A549 (cell line): ENCODE data around the gene MFNG. TPM values are rescaled to one million over a fixed set of nuclear protein-coding genes. Genes with fewer than 3 reads are reported as not detected.

ENCODE experiments used
- ATAC-seq, 2 experiments: fragments of 200-7000 bp in 1 of 2; fragments of >200 bp in 1 of 2; cut with Nextera tagmentation in 1 of 2; cut with Tn5 transposase in 1 of 2; 3 replicates each; pipeline versions ENCODE4 v1.8.0 to v1.9.1; 2018 to 2020; ENCODE audit warnings: mild to moderate bottlenecking in 1 of 2, moderate library complexity in 1 of 2
- CTCF ChIA-PET: fragments of 300-600 bp; sonication (Branson Sonifier 250); formaldehyde crosslinking; extraction: SDS; loops from one replicate; lab custom pipeline; 2021; ENCODE audit warnings: antibody characterized with exemption, inconsistent platforms; lab: Yijun Ruan, JAX
- POLR2A ChIA-PET: fragments of 350-600 bp; formaldehyde crosslinking; extraction: SDS; loops from one replicate; lab custom pipeline; 2021; ENCODE audit warnings: antibody characterized with exemption, inconsistent platforms; lab: Yijun Ruan, JAX
- DNase-seq, 2 experiments: peaks; one replicate each; pipeline versions ENCODE4 v3.0.0 to v3.0.0-alpha.2; 2011 to 2016; ENCODE audit warnings: low read depth in 1 of 2, low spot score in 1 of 2
- FAIRE-seq: peaks from 2 replicates; lab custom pipeline; 2011; peaks lifted over from hg19 to GRCh38; lab: Jason Lieb, UNC
- H3K27ac ChIP-seq, 2 experiments: fragments of >200 bp; sonication (Bioruptor Twin); formaldehyde crosslinking; 3 replicates each; pipeline ENCODE4 v1.5.1; 2016 to 2017
- H3K4me1 ChIP-seq: fragments of >200 bp; sonication (Bioruptor Twin); formaldehyde crosslinking; 3 replicates; pipeline ENCODE4 v1.6.1; 2016
- H3K4me2 ChIP-seq: fragments of >200 bp; sonication (Bioruptor Twin); formaldehyde crosslinking; 3 replicates; pipeline ENCODE4 v1.6.1; 2016
- H3K4me3 ChIP-seq: fragments of >200 bp; sonication (Bioruptor Twin); formaldehyde crosslinking; 3 replicates; pipeline ENCODE4 v1.5.1; 2016
- H3K9me3 ChIP-seq: fragments of >200 bp; sonication (Bioruptor Twin); formaldehyde crosslinking; 3 replicates; pipeline ENCODE4 v1.6.1; 2016
- CEBPB ChIP-seq, 2 experiments: fragments of >200 bp in 1 of 2; sonication (Bioruptor Twin) in 1 of 2; formaldehyde crosslinking in 1 of 2; IDR thresholded peaks; 2 replicates each; pipeline ENCODE4 v1.6.1; 2012 to 2016
- CHD2 ChIP-seq: fragments of 150-350 bp; IDR thresholded peaks from 2 replicates; pipeline ENCODE4 v1.6.1; 2014; ENCODE audit warnings: low read length; ENCODE audit not compliant: partially characterized antibody
- E2F6 ChIP-seq: IDR thresholded peaks from 2 replicates; pipeline ENCODE4 v1.6.1; 2012; ENCODE audit warnings: low read depth, borderline replicate concordance
- EHF ChIP-seq: fragments of 250-450 bp; sonication (Bioruptor Pico); IDR thresholded peaks from 2 replicates; pipeline ENCODE4 v1.5.0; 2020; ENCODE audit warnings: mild to moderate bottlenecking
- ESRRA ChIP-seq: fragments of 150-350 bp; IDR thresholded peaks from 2 replicates; pipeline ENCODE4 v1.6.1; 2014; ENCODE audit warnings: mild to moderate bottlenecking, low read length, borderline replicate concordance
- FOSL2 ChIP-seq, 2 experiments: fragments of 450-650 bp in 1 of 2; fragments of >200 bp in 1 of 2; sonication (Bioruptor Twin) in 1 of 2; formaldehyde crosslinking; IDR thresholded peaks; 2 replicates each; pipeline versions ENCODE4 v1.5.0 to v1.6.1; 2016 to 2020; ENCODE audit warnings: mild to moderate bottlenecking in 1 of 2, moderate library complexity in 1 of 2
- GATA3 ChIP-seq: IDR thresholded peaks from 2 replicates; pipeline ENCODE4 v1.6.1; 2012; ENCODE audit warnings: borderline replicate concordance
- HDAC2 ChIP-seq: fragments of 200-600 bp; sonication (generic); IDR thresholded peaks from 2 replicates; pipeline ENCODE4 v1.6.1; 2016
- JUN ChIP-seq, 2 experiments: fragments of >200 bp; sonication (Bioruptor Twin); formaldehyde crosslinking; IDR thresholded peaks; 2 replicates in 1 of 2; 3 replicates in 1 of 2; pipeline ENCODE4 v1.6.1; 2016 to 2017
- KDM5A ChIP-seq: fragments of 200-600 bp; sonication (generic); IDR thresholded peaks from 2 replicates; pipeline ENCODE4 v1.6.1; 2016; ENCODE audit warnings: antibody characterized with exemption, mild to moderate bottlenecking
- MAFK ChIP-seq: fragments of 450-650 bp; IDR thresholded peaks from 2 replicates; pipeline ENCODE4 v1.6.1; 2014; ENCODE audit not compliant: partially characterized antibody
- MYC ChIP-seq: IDR thresholded peaks from 2 replicates; pipeline ENCODE4 v1.6.1; 2012; ENCODE audit warnings: mild to moderate bottlenecking, inconsistent platforms, low read length, improper control_type of control experiment, borderline replicate concordance
- NR3C1 ChIP-seq: fragments of >200 bp; sonication (Bioruptor Twin); formaldehyde crosslinking; IDR thresholded peaks from 3 replicates; pipeline ENCODE4 v1.6.1; 2017
- POLR2A ChIP-seq: IDR thresholded peaks from 2 replicates; pipeline ENCODE4 v1.6.1; 2012; ENCODE audit warnings: mild to moderate bottlenecking, low read length
- REST ChIP-seq: fragments of 200-600 bp; sonication (generic); IDR thresholded peaks from 2 replicates; pipeline ENCODE4 v1.6.1; 2016; ENCODE audit warnings: antibody characterized with exemption, mild to moderate bottlenecking, moderate library complexity
- SMC3 ChIP-seq: fragments of >200 bp; sonication (Bioruptor Twin); formaldehyde crosslinking; IDR thresholded peaks from 3 replicates; pipeline ENCODE4 v1.6.1; 2018; ENCODE audit warnings: inconsistent platforms
- ZC3H11A ChIP-seq: fragments of 450-650 bp; IDR thresholded peaks from 2 replicates; pipeline ENCODE4 v1.6.1; 2014; ENCODE audit warnings: antibody characterized with exemption, mild to moderate bottlenecking
- ZFP36 ChIP-seq: fragments of 450-650 bp; IDR thresholded peaks from 2 replicates; pipeline ENCODE4 v1.6.1; 2014; ENCODE audit warnings: borderline replicate concordance; ENCODE audit not compliant: partially characterized antibody
- WGBS: methylation state at CpG from one replicate; pipeline ENCODE4 v1.1.6; 2017; ENCODE audit errors: missing lambda C conversion rate; 5-methylcytosine and 5-hydroxymethylcytosine counted together
- polyA plus RNA-seq, 4 experiments: library from polyadenylated mRNA; depleted of rRNA in 3 of 4; stranded (reverse); fragments of >200 nt; fragmentation: RNase III in 1 of 4; extraction: RNeasy Plus Mini Kit Qiagen cat#74134 plus additional on column Dnase treatment in 1 of 4; gene quantifications; 2 replicates in 3 of 4; 3 replicates in 1 of 4; pipeline ENCODE4 v1.2.3, GENCODE V29; 2011 to 2017
- TF ChIP-seq, protein P1 (sequence below): IDR thresholded peaks from 2 replicates; pipeline ENCODE4 v1.6.1; 2012
- TF ChIP-seq, protein P2 (sequence below): IDR thresholded peaks from 2 replicates; pipeline ENCODE4 v1.6.1; 2012

MFNG gene
- polyA plus RNA-seq, 2 of the 4 experiments (the other 2 are of a cell fraction), result 1.2 to 1.8 TPM

- POLR2A ChIA-PET, result interaction anchor here (0.8 to 1.6 kb wide), 4 partner anchors 9 to 107 kb away, joined by 4 to 7 read pairs (median 6); partner anchors contain the start of genes CARD10 and GGA1
These were observed 15.6 kb upstream of the MFNG start for GRCh38 chr22:37501610-37502341.

More at GRCh38 chr22:37501610-37502341, 15.6 kb upstream of the MFNG start:
- TF ChIP-seq HDAC2 (no peak), KDM5A (no peak), MYC (no peak), NR3C1 (no peak), REST (no peak), SMC3 (no peak), CHD2 (peak; percentile 35), JUN (IDR thresholded peaks at IDR 0.05) (peak; percentile 70 to 73; a peak in 2 of 5 replicates), CEBPB (IDR thresholded peaks at IDR 0.05) (peak; percentile 15 to 57; a peak in 3 of 4 replicates), ZC3H11A (no peak), POLR2A (0 out of 2 replicates have a peak, but pooled peaks have one; percentile 9), GATA3 (peak; percentile 45; the same call in 1 of the 2 replicates), MAFK (peak; percentile 2), E2F6 (0 out of 2 replicates have a peak, but pooled peaks have one; percentile 15), ZFP36 (peak; percentile 91), ESRRA (no peak), EHF (CRISPR knock-in tag) (no peak), FOSL2 (IDR thresholded peaks at IDR 0.05) (no peak), FOSL2 (CRISPR knock-in tag; IDR thresholded peaks at IDR 0.05) (peak; percentile 66)
- TF ChIP-seq, protein P1, sequence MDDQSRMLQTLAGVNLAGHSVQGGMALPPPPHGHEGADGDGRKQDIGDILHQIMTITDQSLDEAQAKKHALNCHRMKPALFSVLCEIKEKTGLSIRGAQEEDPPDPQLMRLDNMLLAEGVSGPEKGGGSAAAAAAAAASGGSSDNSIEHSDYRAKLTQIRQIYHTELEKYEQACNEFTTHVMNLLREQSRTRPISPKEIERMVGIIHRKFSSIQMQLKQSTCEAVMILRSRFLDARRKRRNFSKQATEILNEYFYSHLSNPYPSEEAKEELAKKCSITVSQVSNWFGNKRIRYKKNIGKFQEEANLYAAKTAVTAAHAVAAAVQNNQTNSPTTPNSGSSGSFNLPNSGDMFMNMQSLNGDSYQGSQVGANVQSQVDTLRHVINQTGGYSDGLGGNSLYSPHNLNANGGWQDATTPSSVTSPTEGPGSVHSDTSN, result no peak
- TF ChIP-seq, protein P2, sequence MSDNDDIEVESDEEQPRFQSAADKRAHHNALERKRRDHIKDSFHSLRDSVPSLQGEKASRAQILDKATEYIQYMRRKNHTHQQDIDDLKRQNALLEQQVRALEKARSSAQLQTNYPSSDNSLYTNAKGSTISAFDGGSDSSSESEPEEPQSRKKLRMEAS, result peak; percentile 64; the same call in 1 of the 2 replicates
- FAIRE-seq, result peak; percentile 96
- no peaks in the 10 kb centered on the region for H3K9me3 ChIP-seq
- H3K4me1 ChIP-seq, result peaks cover 78% of the 10 kb centered on the region
- peak overlapping the region; percentile 29 for H3K4me3 ChIP-seq
- DNase-seq, result peak; percentile 79 to 95
- peak overlapping the region; percentile 85 for H3K4me2 ChIP-seq
- peak overlapping the region; percentile 99 to 100 for H3K27ac ChIP-seq
- 5% methylated on average over 8 of the region's 14 CpGs for WGBS
- ATAC-seq, result peak; percentile 76 to 83
- CTCF ChIA-PET, result interaction anchor here (0.8 to 1.2 kb wide), 3 partner anchors 10 to 62 kb away, joined by 3 to 4 read pairs (median 3); no protein-coding TSS in a partner anchor
